ENCODE measurements around the gene RBM22.

RBM22 gene

GRCh38 chr5:150655221-150655620 is 45.6 kb downstream of the RBM22 start:
- H3K4me1 ChIP-seq (ENCODE audit: control insufficient read depth in 1 of 2, insufficient read depth in 1 of 2, low read depth in 1 of 2, low read length in 1 of 2), result peaks cover 10 to 11% of the 10 kb centered on the region in 2 experiments
- no peaks in the 10 kb centered on the region for H3K9me3 ChIP-seq
- TF ChIP-seq CTCF (IDR thresholded peaks at IDR 0.05), result no peak
- H3K27ac ChIP-seq, result no peak overlapping the region
- no peak overlapping the region for H3K4me3 ChIP-seq (ENCODE audit: low read depth in 1 of 2, low read length in 1 of 2)
- H3K27me3 ChIP-seq, result peaks cover 18% of the 10 kb centered on the region
- no peaks in the 10 kb centered on the region for H3K36me3 ChIP-seq

GRCh38 chr5:150653762-150654556 is 46.9 kb downstream of the RBM22 start:
- H3K36me3 ChIP-seq, result no peaks in the 10 kb centered on the region
- H3K27me3 ChIP-seq, result peaks cover 18% of the 10 kb centered on the region
- no peak for TF ChIP-seq CTCF (IDR thresholded peaks at IDR 0.05)
- H3K9me3 ChIP-seq, result no peaks in the 10 kb centered on the region
- H3K27ac ChIP-seq, result no peak overlapping the region
- H3K4me1 ChIP-seq (ENCODE audit: control insufficient read depth in 1 of 2, insufficient read depth in 1 of 2, low read depth in 1 of 2, low read length in 1 of 2), result peaks cover 10 to 11% of the 10 kb centered on the region in 2 experiments
- H3K4me3 ChIP-seq (ENCODE audit: low read depth in 1 of 2, low read length in 1 of 2), result no peak overlapping the region

- Histone ChIP-seq H3K4me3 (ENCODE audit: low read depth in 1 of 2, low read length in 1 of 2) (no peak overlapping the region), H3K4me1 (ENCODE audit: control insufficient read depth in 1 of 2, insufficient read depth in 1 of 2, low read depth in 1 of 2, low read length in 1 of 2) (peaks cover 10 to 11% of the 10 kb centered on the region in 2 experiments), H3K9me3 (no peaks in the 10 kb centered on the region), H3K36me3 (no peaks in the 10 kb centered on the region), H3K27me3 (peaks cover 18% of the 10 kb centered on the region), H3K27ac (no peak overlapping the region)
- TF ChIP-seq CTCF (IDR thresholded peaks at IDR 0.05), result no peak
Measured at GRCh38 chr5:150653145-150653761, 47.6 kb downstream of the RBM22 start.

- no peaks in the 10 kb centered on the region for H3K36me3 ChIP-seq
Measured at GRCh38 chr5:150651924-150652671, 48.8 kb downstream of the RBM22 start.

More at GRCh38 chr5:150651924-150652671, 48.8 kb downstream of the RBM22 start:
- H3K4me1 ChIP-seq (ENCODE audit: control insufficient read depth in 1 of 2, insufficient read depth in 1 of 2, low read depth in 1 of 2, low read length in 1 of 2), result peaks cover 10 to 11% of the 10 kb centered on the region in 2 experiments
- TF ChIP-seq CTCF (IDR thresholded peaks at IDR 0.05), result no peak
- H3K9me3 ChIP-seq, result no peaks in the 10 kb centered on the region
- no peak overlapping the region for H3K27ac ChIP-seq
- no peak overlapping the region for H3K4me3 ChIP-seq (ENCODE audit: low read depth in 1 of 2, low read length in 1 of 2)
- H3K27me3 ChIP-seq, result peaks cover 18% of the 10 kb centered on the region

Measured in neutrophil (primary cell).